Breast epithelium (tissue), 4 donors: ENCODE data around the gene ZNF775. TPM values are rescaled to one million over a fixed set of nuclear protein-coding genes. Genes with fewer than 3 reads are reported as not detected.

Source experiments
- DNase-seq, 2 donors: peaks; one replicate each; pipeline ENCODE4 v3.0.0-alpha.2; 2019; ENCODE audit warnings: low spot score in 2 of 2
- H3K27ac ChIP-seq, 2 donors: fragments of 200-600 bp; sonication (generic) in 1 of 2; one replicate each; pipeline ENCODE4 v1.5.1; 2016 to 2019; ENCODE audit warnings: mild to moderate bottlenecking in 1 of 2
- H3K27me3 ChIP-seq, 2 donors: fragments of 200-600 bp; sonication (generic) in 1 of 2; one replicate each; pipeline versions ENCODE4 v1.5.1 to v1.6.0; 2017 to 2019; ENCODE audit warnings: control low read depth in 1 of 2, mild to moderate bottlenecking in 1 of 2
- H3K36me3 ChIP-seq: fragments of 200-600 bp; one replicate; pipeline ENCODE4 v1.5.1; 2019
- H3K4me1 ChIP-seq, 2 donors: fragments of 200-600 bp; sonication (generic); one replicate each; pipeline ENCODE4 v1.5.1; 2016 to 2019; ENCODE audit warnings: control low read depth in 1 of 2
- H3K4me3 ChIP-seq, 3 donors: fragments of 200-600 bp; sonication (generic); 1 replicate in 2 of 3; 2 replicates in 1 of 3; pipeline ENCODE4 v1.5.1; 2016 to 2019; ENCODE audit warnings: mild to moderate bottlenecking in 3 of 3, moderate library complexity in 2 of 3
- H3K9me3 ChIP-seq, 2 donors: fragments of 200-600 bp; sonication (generic) in 1 of 2; one replicate each; pipeline ENCODE4 v1.5.1; 2016 to 2019; ENCODE audit warnings: control low read depth in 1 of 2
- CTCF ChIP-seq, 3 donors: fragments of 450-650 bp; IDR thresholded peaks; one replicate each; pipeline ENCODE4 v1.5.1; 2016 to 2017; ENCODE audit warnings: antibody characterized with exemption in 3 of 3, mild to moderate bottlenecking in 3 of 3, moderate library complexity in 3 of 3
- POLR2A ChIP-seq: fragments of 450-650 bp; IDR thresholded peaks from one replicate; pipeline ENCODE4 v1.6.1; 2016; ENCODE audit warnings: antibody characterized with exemption, mild to moderate bottlenecking, moderate library complexity
- POLR2AphosphoS5 ChIP-seq, 3 donors: sonication (generic); formaldehyde crosslinking; IDR thresholded peaks; one replicate each; pipeline ENCODE4 v1.6.1; 2017; ENCODE audit warnings: antibody characterized with exemption in 3 of 3
- intact Hi-C: fragments of 100-400 bp; cut with DNase I; formaldehyde crosslinking; loops from one replicate; pipeline ENCODE4 v1.15.1; 2023; ENCODE audit warnings: low total_unique reads
- total RNA-seq, 3 donors: library from RNA; depleted of rRNA; stranded (reverse); fragments of >200 nt; gene quantifications; one replicate each; pipeline ENCODE4 v1.1.0, GENCODE V29; 2016

The ZNF775 gene
- total RNA-seq, 3 donors from 2014 or later = 1.9 to 5.7 (median 4.6) TPM

GRCh38 chr7:150402671-150403321 lies 23.7 kb downstream of the ZNF775 start:
- peaks cover 0 to 5% of the 10 kb centered on the region in 2 donors for H3K4me1 ChIP-seq
- H3K4me3 ChIP-seq = no peak overlapping the region
- no peaks in the 10 kb centered on the region for H3K9me3 ChIP-seq
- no peaks in the 10 kb centered on the region for H3K36me3 ChIP-seq
- TF ChIP-seq POLR2AphosphoS5 (IDR thresholded peaks at IDR 0.05) (no peak), CTCF (IDR thresholded peaks at IDR 0.05) (no peak), POLR2A (no peak)
- H3K27me3 ChIP-seq = no peaks in the 10 kb centered on the region
- intact Hi-C loops = no loop called here
- DNase-seq = peak in 1 of 2 donors; percentile 30
- no peak overlapping the region for H3K27ac ChIP-seq

- H3K27ac ChIP-seq = peak overlapping the region in 1 of 2 donors; percentile 93
- no peaks in the 10 kb centered on the region for H3K36me3 ChIP-seq
- no peak overlapping the region for H3K4me3 ChIP-seq
- peak in 1 of 2 donors; percentile 47 for DNase-seq
- H3K9me3 ChIP-seq = no peaks in the 10 kb centered on the region
- no peak for TF ChIP-seq POLR2AphosphoS5 (IDR thresholded peaks at IDR 0.05)
- TF ChIP-seq CTCF (IDR thresholded peaks at IDR 0.05) = no peak
- TF ChIP-seq POLR2A = no peak
- intact Hi-C loops = no loop called here
- H3K27me3 ChIP-seq = no peaks in the 10 kb centered on the region
- H3K4me1 ChIP-seq = peaks cover 0 to 5% of the 10 kb centered on the region in 2 donors
Measured at GRCh38 chr7:150403376-150404171, 24.4 kb downstream of the ZNF775 start.

- DNase-seq = peak in 1 of 2 donors; percentile 38
- Histone ChIP-seq H3K9me3 (no peaks in the 10 kb centered on the region), H3K36me3 (no peaks in the 10 kb centered on the region), H3K27ac (peak overlapping the region; percentile 87 to 93), H3K27me3 (no peaks in the 10 kb centered on the region), H3K4me1 (peaks cover 0 to 5% of the 10 kb centered on the region in 2 donors), H3K4me3 (peak overlapping the region; percentile 71 to 78 (median 74))
- no peak for TF ChIP-seq POLR2A
- no peak for TF ChIP-seq POLR2AphosphoS5 (IDR thresholded peaks at IDR 0.05)
- TF ChIP-seq CTCF (IDR thresholded peaks at IDR 0.05) = no peak
- intact Hi-C loops = no loop called here
Measured at GRCh38 chr7:150404172-150404804, 25.2 kb downstream of the ZNF775 start.

- H3K27ac ChIP-seq = peak overlapping the region; percentile 87 to 93
- peaks cover 0 to 5% of the 10 kb centered on the region in 2 donors for H3K4me1 ChIP-seq
- peak; percentile 71 to 87 for DNase-seq
- TF ChIP-seq POLR2AphosphoS5 (IDR thresholded peaks at IDR 0.05) (peak in 2 of 3 donors; percentile 52 to 57), POLR2A (peak; percentile 49), CTCF (IDR thresholded peaks at IDR 0.05) (peak in 1 of 3 donors; percentile 15)
- H3K27me3 ChIP-seq = no peaks in the 10 kb centered on the region
- intact Hi-C loops = no loop called here
- H3K36me3 ChIP-seq = no peaks in the 10 kb centered on the region
- H3K4me3 ChIP-seq = peak overlapping the region; percentile 71 to 78 (median 74)
- no peaks in the 10 kb centered on the region for H3K9me3 ChIP-seq
Measured at GRCh38 chr7:150404805-150405583, 25.9 kb downstream of the ZNF775 start.
